ENCODE data around the gene IL17REL. TPM values are rescaled to one million over a fixed set of nuclear protein-coding genes. Genes with fewer than 3 reads are reported as not detected.
A peak's percentile ranks its signal among the peaks of the same experiment; 100 is the strongest.
"Not testable (repeated sequence)": the region's sequence is repeated elsewhere in the genome, so short reads cannot be mapped to it uniquely, and the experiment has no call there.

The IL17REL gene
- total and polyA plus RNA-seq, 5 experiments from 2014 or later: not detected

GRCh38 chr22:49983148-49984042 lies 29.2 kb downstream of the IL17REL start:
- DNase-seq: peak in 7 of 10 donors; percentile 29 to 75 (median 54)
- peak overlapping the region in 3 of 10 donors; percentile 60 to 68 (median 67) for H3K4me3 Mint-ChIP-seq
- H3K9me3 Mint-ChIP-seq: peaks cover 8 to 38% (median 24%) of the 10 kb centered on the region in 9 donors
- H3K4me1 Mint-ChIP-seq: peaks cover 2 to 9% (median 6%) of the 10 kb centered on the region in 4 donors
- peak; percentile 92 to 93 for ATAC-seq
- H3K27ac Mint-ChIP-seq: no peak overlapping the region
- peaks cover 0 to 39% (median 15%) of the 10 kb centered on the region in 5 donors for H3K27me3 Mint-ChIP-seq
- POLR2A ChIA-PET: interaction anchor here (0.6 to 1.4 kb wide), 5 partner anchors 9 to 542 kb away, joined by 3 to 5 read pairs (median 4); partner anchors contain the start of gene SCO2
- peaks cover 3 to 28% (median 22%) of the 10 kb centered on the region in 3 donors for H3K36me3 Mint-ChIP-seq

DNA sequence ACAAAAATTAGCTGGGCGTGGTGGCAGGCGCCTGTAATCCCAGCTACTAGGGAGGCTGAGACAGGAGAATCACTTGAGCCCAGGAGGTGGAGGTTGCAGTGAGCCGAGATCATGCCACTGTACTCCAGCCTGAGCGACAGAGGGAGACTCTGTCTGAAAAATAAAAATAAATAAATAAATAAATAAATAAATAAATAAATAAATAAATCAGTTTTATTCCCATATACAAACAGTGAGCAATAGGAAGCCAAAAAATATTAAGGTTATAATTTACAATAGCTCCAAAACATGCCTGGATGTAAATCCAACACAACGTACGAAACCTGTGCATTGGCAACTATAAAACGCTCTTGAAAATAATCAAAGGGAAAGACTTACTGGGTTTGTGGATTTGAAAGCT lies 30.8 kb downstream of the IL17REL start:
- Mint-ChIP-seq H3K27me3 (peaks cover 0 to 39% (median 15%) of the 10 kb centered on the region in 5 donors), H3K36me3 (peaks cover 3 to 23% (median 22%) of the 10 kb centered on the region in 3 donors), H3K9me3 (peaks cover 8 to 31% (median 23%) of the 10 kb centered on the region in 9 donors)
- not testable (repeated sequence) for H3K4me1 Mint-ChIP-seq, ATAC-seq, H3K27ac Mint-ChIP-seq, DNase-seq, H3K4me3 Mint-ChIP-seq
- POLR2A ChIA-PET: interaction anchor here (1.4 kb wide), 1 partner anchor 21 kb away, joined by 4 read pairs; no protein-coding TSS in a partner anchor

- Mint-ChIP-seq H3K27ac (peak overlapping the region in 2 of 10 donors; percentile 4 to 63), H3K36me3 (peaks cover 3 to 12% (median 9%) of the 10 kb centered on the region in 3 donors), H3K4me1 (peaks cover 14 to 24% (median 21%) of the 10 kb centered on the region in 4 donors), H3K4me3 (no peak overlapping the region), H3K27me3 (peaks cover 0 to 19% (median 12%) of the 10 kb centered on the region in 5 donors), H3K9me3 (peaks cover 8 to 18% (median 11%) of the 10 kb centered on the region in 9 donors)
- ATAC-seq (no peak), DNase-seq (peak in 1 of 10 donors; percentile 41)
- POLR2A ChIA-PET: interaction anchor here (0.6 kb wide), 1 partner anchor 43 kb away, joined by 3 read pairs; no protein-coding TSS in a partner anchor
Measured at GRCh38 chr22:49979587-49980264, 32.8 kb downstream of the IL17REL start.

DNA sequence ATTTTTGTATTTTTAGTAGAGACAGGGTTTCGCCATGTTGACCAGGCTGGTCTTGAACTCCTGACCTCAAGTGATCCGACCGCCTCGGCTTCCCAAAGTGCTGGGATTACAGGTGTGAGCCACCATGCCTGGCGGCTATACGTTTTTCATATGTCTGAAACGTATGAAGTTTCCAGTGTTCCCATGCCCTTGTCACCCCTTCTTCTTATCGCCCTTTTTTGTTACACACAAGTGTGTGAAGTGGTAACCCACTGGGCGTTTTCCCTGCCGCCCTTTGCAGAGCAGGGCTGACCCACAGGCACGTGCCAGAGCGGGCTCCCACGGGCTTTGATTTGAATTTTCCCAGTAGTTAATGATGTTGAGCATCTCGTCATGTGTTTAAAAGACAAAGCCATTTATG lies 35.0 kb downstream of the IL17REL start:
- peaks cover 8 to 18% (median 9%) of the 10 kb centered on the region in 9 donors for H3K9me3 Mint-ChIP-seq
- DNase-seq: no peak
- H3K27me3 Mint-ChIP-seq: peaks cover 0 to 12% (median 9%) of the 10 kb centered on the region in 5 donors
- H3K4me3 Mint-ChIP-seq: no peak overlapping the region
- ATAC-seq: no peak
- no peak overlapping the region for H3K27ac Mint-ChIP-seq
- POLR2A ChIA-PET: interaction anchor here (0.7 to 0.9 kb wide), 2 partner anchors 8 to 14 kb away, joined by 3 to 4 read pairs; no protein-coding TSS in a partner anchor
- peaks cover 3 to 12% (median 9%) of the 10 kb centered on the region in 3 donors for H3K36me3 Mint-ChIP-seq
- H3K4me1 Mint-ChIP-seq: peaks cover 14 to 17% (median 16%) of the 10 kb centered on the region in 4 donors

DNA sequence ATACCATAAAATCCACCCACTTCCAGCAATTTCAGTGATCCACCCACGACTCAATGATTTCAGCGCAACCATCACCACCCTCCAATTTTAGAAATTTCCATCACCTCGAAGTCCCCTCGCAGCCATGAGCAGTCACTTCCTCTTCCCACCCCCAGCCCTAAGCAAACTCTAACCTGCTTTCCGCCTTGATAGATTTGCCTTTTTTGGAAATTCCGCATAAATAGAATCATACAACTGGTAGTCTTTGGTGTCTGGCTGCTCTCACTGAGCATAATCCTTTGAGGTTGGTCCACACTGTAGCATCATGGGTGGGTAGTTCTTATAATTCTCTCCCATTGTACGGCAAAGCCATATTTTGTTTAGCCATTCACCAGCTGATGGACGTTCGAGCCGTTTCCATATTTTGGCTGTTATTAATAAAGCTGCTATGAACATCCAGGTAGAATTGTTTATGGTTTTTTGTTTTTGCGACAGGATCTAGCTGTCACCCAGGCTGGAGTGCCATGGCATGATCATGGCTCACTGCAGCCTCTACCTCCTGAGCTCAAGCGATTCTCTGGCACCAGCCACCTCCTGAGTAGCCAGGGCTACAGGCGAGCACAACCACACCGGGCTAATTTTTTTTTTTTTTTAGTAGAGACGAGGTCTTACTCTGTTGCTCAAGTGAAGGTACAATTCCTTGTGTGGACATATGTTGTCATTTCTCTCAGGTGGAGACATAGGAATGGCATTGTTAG lies 36.0 kb downstream of the IL17REL start:
- Mint-ChIP-seq H3K27me3 (peaks cover 0 to 8% (median 5%) of the 10 kb centered on the region in 5 donors), H3K4me3 (peak overlapping the region in 5 of 10 donors; percentile 10 to 43 (median 20)), H3K4me1 (peaks cover 14 to 16% (median 15%) of the 10 kb centered on the region in 4 donors), H3K36me3 (peaks cover 3 to 12% (median 9%) of the 10 kb centered on the region in 3 donors), H3K9me3 (peaks cover 8 to 18% (median 9%) of the 10 kb centered on the region in 9 donors), H3K27ac (peak overlapping the region in 7 of 10 donors; percentile 6 to 67 (median 56))
- POLR2A ChIA-PET: interaction anchor here (0.7 to 0.9 kb wide), 4 partner anchors 9 to 32 kb away, joined by 3 to 4 read pairs (median 4); no protein-coding TSS in a partner anchor
- ATAC-seq: peak; percentile 64 to 78
- DNase-seq: peak in 4 of 10 donors; percentile 1 to 59 (median 17)

- H3K9me3 Mint-ChIP-seq: peaks cover 8 to 14% (median 9%) of the 10 kb centered on the region in 9 donors
- H3K36me3 Mint-ChIP-seq: peaks cover 3 to 9% (median 8%) of the 10 kb centered on the region in 3 donors
- peaks cover 15 to 20% (median 19%) of the 10 kb centered on the region in 4 donors for H3K4me1 Mint-ChIP-seq
- DNase-seq (peak in 4 of 10 donors; percentile 1 to 53 (median 20)), ATAC-seq (peak; percentile 3 to 17)
- peaks cover 0 to 5% (median 3%) of the 10 kb centered on the region in 5 donors for H3K27me3 Mint-ChIP-seq
- peak overlapping the region in 8 of 10 donors; percentile 65 to 86 (median 76) for H3K27ac Mint-ChIP-seq
- H3K4me3 Mint-ChIP-seq: peak overlapping the region in 3 of 10 donors; percentile 20 to 66 (median 24)
- POLR2A ChIA-PET: interaction anchor here (0.9 kb wide), 1 partner anchor 13 kb away, joined by 3 read pairs; no protein-coding TSS in a partner anchor
Measured at GRCh38 chr22:49975543-49976389, 36.8 kb downstream of the IL17REL start.

DNA sequence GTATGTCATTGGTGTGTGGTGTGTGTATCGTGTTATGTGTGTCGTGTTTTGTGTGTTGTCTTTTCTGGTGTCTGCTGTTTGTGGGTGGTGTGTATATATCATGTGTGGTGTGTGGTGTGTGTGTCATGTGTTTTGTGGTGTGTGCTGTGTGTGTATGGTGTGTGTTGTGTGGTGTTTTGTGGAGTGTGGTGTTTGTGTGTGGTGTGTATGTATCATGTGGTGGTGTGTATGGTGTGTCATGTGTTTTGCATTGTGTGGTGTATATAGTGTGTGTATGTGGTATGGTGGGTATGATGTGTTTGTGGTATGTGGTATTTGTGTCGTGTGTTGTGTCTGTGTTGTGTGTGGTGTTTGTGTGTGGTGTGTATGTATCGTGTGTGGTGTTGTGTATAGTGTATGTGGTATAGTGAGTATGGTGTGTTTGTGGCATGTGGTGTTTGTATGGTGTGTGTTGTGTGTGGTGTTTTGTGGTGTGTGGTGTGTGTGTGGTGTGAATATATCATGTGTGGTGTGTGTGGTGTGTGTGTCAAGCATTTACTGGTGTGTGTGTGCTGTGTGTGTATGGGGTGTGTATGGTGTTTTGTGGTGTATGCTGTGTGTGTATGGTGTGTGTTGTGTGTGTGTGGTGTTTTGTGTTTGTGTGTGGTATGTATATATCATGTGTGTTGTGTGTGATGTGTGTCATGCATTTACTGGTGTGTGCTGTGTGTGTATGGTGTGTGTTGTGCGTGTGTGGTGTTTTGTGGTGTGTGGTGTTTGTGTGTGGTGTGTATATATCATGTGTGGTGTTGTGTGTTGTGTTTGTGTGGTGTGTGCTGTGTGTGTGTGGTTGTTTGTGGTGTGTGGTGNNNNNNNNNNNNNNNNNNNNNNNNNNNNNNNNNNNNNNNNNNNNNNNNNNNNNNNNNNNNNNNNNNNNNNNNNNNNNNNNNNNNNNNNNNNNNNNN lies 39.3 kb downstream of the IL17REL start:
- H3K4me1 Mint-ChIP-seq: peaks cover 16 to 31% (median 26%) of the 10 kb centered on the region in 4 donors
- no peaks in the 10 kb centered on the region for H3K36me3 Mint-ChIP-seq
- peaks cover 0 to 1% (median 0%) of the 10 kb centered on the region in 5 donors for H3K27me3 Mint-ChIP-seq
- POLR2A ChIA-PET: no interaction called here
- H3K4me3 Mint-ChIP-seq: no peak overlapping the region
- H3K27ac Mint-ChIP-seq: no peak overlapping the region
- DNase-seq (peak in 1 of 10 donors; percentile 32), ATAC-seq (no peak)
- H3K9me3 Mint-ChIP-seq: peaks cover 0 to under 1% (median 0%) of the 10 kb centered on the region in 9 donors

DNA sequence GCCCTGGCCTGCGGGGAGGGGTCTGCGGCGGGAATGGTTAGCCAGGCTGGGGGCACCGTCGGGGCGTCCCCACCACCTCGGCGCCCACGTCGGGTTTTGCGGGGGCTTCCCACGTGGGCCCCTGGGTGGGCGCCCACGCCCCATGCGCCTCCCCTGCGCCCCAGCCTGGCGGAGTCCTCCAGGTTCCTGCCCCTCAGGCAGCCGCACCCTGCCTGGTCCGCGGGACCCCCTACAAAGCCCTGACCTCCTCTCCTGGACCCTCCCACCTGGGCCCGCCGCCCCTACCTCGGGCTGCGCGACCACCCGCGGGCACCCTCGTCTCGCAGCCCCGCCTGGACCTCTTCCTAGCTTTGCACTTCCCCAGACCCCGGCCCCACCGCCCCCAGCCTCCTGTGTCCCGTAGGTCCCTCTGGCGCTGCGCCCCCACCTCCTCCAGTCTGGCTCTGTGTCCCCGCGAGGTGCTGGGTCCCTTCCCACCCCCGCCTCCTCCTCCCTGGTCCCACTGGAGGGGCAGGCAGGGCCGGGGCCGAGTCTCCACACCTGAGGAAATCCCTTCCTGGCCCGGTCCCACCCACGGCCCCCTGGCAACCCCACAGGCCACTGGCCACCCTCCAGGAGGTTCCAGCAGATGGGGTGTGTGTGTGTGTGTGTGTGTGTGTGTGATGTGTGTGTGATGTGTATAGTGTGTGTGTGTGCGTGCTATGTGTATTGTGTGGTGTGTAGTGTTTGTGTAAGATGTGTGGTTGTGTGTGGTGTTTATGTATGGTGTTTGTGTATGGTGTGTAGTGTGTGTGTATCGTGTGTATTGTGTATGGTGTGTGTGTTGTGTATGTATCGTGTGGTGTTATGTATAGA lies 40.2 kb downstream of the IL17REL start:
- H3K27ac Mint-ChIP-seq: no peak overlapping the region
- peak overlapping the region in 1 of 10 donors; percentile 27 for H3K4me3 Mint-ChIP-seq
- ATAC-seq (no peak), DNase-seq (peak in 4 of 10 donors; percentile 0 to 59 (median 12))
- POLR2A ChIA-PET: interaction anchor here (1.5 to 4.0 kb wide), 2 partner anchors 11 to 12 kb away, joined by 5 to 54 read pairs; partner anchors contain the start of gene PIM3
- peaks cover 0 to 1% (median 0%) of the 10 kb centered on the region in 5 donors for H3K27me3 Mint-ChIP-seq
- H3K4me1 Mint-ChIP-seq: peaks cover 16 to 35% (median 31%) of the 10 kb centered on the region in 4 donors
- no peaks in the 10 kb centered on the region for H3K9me3 Mint-ChIP-seq
- no peaks in the 10 kb centered on the region for H3K36me3 Mint-ChIP-seq
